HEK293T (cell line): ENCODE data around the gene OIT3.

Experiments used
- ARNT ChIP-seq: fragments of 450-650 bp; IDR thresholded peaks from 2 replicates; pipeline ENCODE4 v1.6.1; 2017; ENCODE audit warnings: mild to moderate bottlenecking
- BHLHE40 ChIP-seq: fragments of 450-650 bp; IDR thresholded peaks from 2 replicates; pipeline ENCODE4 v1.6.1; 2016; ENCODE audit warnings: mild to moderate bottlenecking, moderate library complexity, borderline replicate concordance
- ELF4 ChIP-seq: fragments of 450-650 bp; IDR thresholded peaks from 2 replicates; pipeline ENCODE4 v1.6.1; 2017; ENCODE audit warnings: antibody characterized with exemption
- FOXA1 ChIP-seq: fragments of 450-650 bp; IDR thresholded peaks from 2 replicates; pipeline ENCODE4 v1.6.1; 2016; ENCODE audit warnings: mild to moderate bottlenecking
- FOXM1 ChIP-seq: fragments of 450-650 bp; IDR thresholded peaks from 2 replicates; pipeline ENCODE4 v1.6.1; 2017; ENCODE audit warnings: mild to moderate bottlenecking, borderline replicate concordance
- HDGF ChIP-seq: fragments of 450-650 bp; IDR thresholded peaks from 2 replicates; pipeline ENCODE4 v1.6.1; 2017; ENCODE audit warnings: antibody characterized with exemption, borderline replicate concordance
- SP1 ChIP-seq: fragments of 450-650 bp; IDR thresholded peaks from 2 replicates; pipeline ENCODE4 v1.6.1; 2017
- SUZ12 ChIP-seq: fragments of 450-650 bp; IDR thresholded peaks from 2 replicates; pipeline ENCODE4 v1.6.1; 2016; ENCODE audit warnings: mild to moderate bottlenecking
- TF ChIP-seq, protein P1 (sequence below): fragments of 450-650 bp; IDR thresholded peaks from 2 replicates; pipeline ENCODE4 v1.6.1; 2016

DNA sequence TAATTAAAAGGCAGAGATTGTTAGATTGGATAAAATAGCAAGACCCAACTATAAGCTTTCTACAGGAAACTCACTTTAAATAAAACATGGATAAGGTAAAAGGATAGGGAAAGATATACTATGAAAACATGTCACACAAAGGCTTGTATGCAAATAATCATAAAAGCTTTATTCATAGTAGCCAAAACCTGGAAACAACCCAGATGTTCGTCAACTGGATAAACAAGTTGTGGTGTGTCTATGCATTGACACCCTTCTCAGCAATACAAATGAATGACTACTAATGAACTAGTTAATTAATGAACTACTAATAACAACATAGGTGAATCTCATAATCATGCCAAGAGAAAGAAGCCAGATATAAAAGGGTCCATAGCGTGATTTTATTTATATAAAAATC is 37.7 kb upstream of the OIT3 start:
- TF ChIP-seq FOXM1 = no peak
- no peak for TF ChIP-seq SP1
- TF ChIP-seq ARNT = no peak
- TF ChIP-seq, protein P1, sequence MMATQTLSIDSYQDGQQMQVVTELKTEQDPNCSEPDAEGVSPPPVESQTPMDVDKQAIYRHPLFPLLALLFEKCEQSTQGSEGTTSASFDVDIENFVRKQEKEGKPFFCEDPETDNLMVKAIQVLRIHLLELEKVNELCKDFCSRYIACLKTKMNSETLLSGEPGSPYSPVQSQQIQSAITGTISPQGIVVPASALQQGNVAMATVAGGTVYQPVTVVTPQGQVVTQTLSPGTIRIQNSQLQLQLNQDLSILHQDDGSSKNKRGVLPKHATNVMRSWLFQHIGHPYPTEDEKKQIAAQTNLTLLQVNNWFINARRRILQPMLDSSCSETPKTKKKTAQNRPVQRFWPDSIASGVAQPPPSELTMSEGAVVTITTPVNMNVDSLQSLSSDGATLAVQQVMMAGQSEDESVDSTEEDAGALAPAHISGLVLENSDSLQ = no peak
- no peak for TF ChIP-seq ELF4
- TF ChIP-seq HDGF = no peak
- no peak for TF ChIP-seq BHLHE40
- TF ChIP-seq SUZ12 = no peak
- TF ChIP-seq FOXA1 = no peak
